ACC112 (cell line): ENCODE data around the gene MAN1B1.

Experiments used
- H2AFZ ChIP-seq: fragments of 200-600 bp; sonication (generic); one replicate; pipeline ENCODE4 v1.6.0; 2017; ENCODE audit warnings: antibody characterized with exemption, low read length; ENCODE audit not compliant: unreplicated experiment
- H3K27ac ChIP-seq: fragments of 200-600 bp; sonication (generic); 2 replicates; pipeline ENCODE4 v1.5.1; 2014; ENCODE audit warnings: low read depth, mild to moderate bottlenecking, antibody characterized with exemption, low read length, moderate library complexity
- H3K27me3 ChIP-seq: fragments of 200-600 bp; sonication (generic); 2 replicates; pipeline ENCODE4 v1.6.1; 2014; ENCODE audit warnings: mild to moderate bottlenecking, antibody characterized with exemption, low read length, moderate library complexity, mixed read lengths; ENCODE audit not compliant: insufficient read depth
- H3K36me3 ChIP-seq: fragments of 200-600 bp; sonication (generic); 2 replicates; pipeline ENCODE4 v1.6.1; 2016; ENCODE audit warnings: mild to moderate bottlenecking, antibody characterized with exemption, low read length, moderate library complexity, mixed read lengths; ENCODE audit not compliant: insufficient read depth
- H3K4me1 ChIP-seq: fragments of 200-600 bp; sonication (generic); one replicate; pipeline ENCODE4 v1.6.1; 2016; ENCODE audit warnings: low read length, mixed read lengths; ENCODE audit not compliant: insufficient read depth, unreplicated experiment, control insufficient read depth
- H3K4me3 ChIP-seq: fragments of 200-600 bp; sonication (generic); 2 replicates; pipeline ENCODE4 v1.5.1; 2014; ENCODE audit warnings: mild to moderate bottlenecking, low read depth, low read length
- H3K79me2 ChIP-seq: fragments of 200-600 bp; sonication (generic); one replicate; pipeline ENCODE4 v1.6.0; 2016; ENCODE audit warnings: low read length; ENCODE audit not compliant: control insufficient read depth, unreplicated experiment, insufficient read depth

The MAN1B1 gene

GRCh38 chr9:137141976-137142936 lies 55.5 kb downstream of the MAN1B1 start:
- Histone ChIP-seq H3K27ac (no peak overlapping the region), H3K79me2 (no peaks in the 10 kb centered on the region), H3K27me3 (peaks cover 53% of the 10 kb centered on the region), H3K36me3 (no peaks in the 10 kb centered on the region), H3K4me3 (no peak overlapping the region), H2AFZ (no peak overlapping the region), H3K4me1 (no peaks in the 10 kb centered on the region)

DNA sequence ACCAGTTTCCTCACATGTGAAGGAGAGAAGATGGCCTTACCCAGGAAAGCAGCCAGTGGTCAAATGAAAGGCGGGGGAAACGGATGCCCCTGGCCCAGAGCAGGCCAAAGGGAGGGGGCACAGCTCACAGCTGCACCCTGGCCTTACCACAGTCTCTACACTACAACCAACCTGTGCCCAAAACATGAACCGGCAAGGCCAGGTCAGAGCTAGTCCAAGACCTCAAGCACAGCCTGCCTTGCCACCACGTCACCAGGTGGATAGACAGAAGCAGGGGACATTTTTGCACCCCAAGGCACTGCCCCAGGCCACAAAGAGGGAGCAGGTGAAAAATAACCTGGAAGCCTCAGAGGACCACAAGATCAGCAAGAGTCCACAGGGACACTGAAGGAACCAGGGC lies 56.7 kb downstream of the MAN1B1 start:
- Histone ChIP-seq H3K27ac (no peak overlapping the region), H3K79me2 (no peaks in the 10 kb centered on the region), H3K27me3 (peaks cover 48% of the 10 kb centered on the region), H3K36me3 (no peaks in the 10 kb centered on the region), H3K4me1 (no peaks in the 10 kb centered on the region), H3K4me3 (no peak overlapping the region), H2AFZ (no peak overlapping the region)

- no peaks in the 10 kb centered on the region for H3K36me3 ChIP-seq
- H2AFZ ChIP-seq = no peak overlapping the region
- no peak overlapping the region for H3K4me3 ChIP-seq
- no peak overlapping the region for H3K27ac ChIP-seq
- H3K27me3 ChIP-seq = peaks cover 24% of the 10 kb centered on the region
- H3K79me2 ChIP-seq = no peaks in the 10 kb centered on the region
- H3K4me1 ChIP-seq = no peaks in the 10 kb centered on the region
Observed at GRCh38 chr9:137145731-137146526, 59.1 kb downstream of the MAN1B1 start.

DNA sequence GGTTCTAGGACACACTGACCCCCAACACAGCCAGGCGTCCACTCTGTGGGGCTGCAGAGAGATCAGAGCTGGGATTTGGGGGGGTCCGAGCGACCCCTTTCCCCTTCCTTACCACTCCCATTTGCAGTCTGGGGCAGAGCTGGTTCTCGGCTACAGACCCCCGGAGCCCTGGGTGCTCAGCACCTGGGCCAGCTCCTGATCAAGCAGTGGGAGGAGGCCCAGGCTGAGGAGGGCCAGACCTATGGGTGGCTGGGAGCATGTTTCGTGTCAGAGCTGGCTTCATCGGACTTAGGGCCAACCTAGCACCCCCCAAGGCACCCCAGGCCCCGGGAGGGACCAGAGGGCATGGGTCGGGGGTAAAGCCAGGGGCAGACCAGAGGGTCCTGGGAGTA lies 59.7 kb downstream of the MAN1B1 start:
- Histone ChIP-seq H3K4me1 (no peaks in the 10 kb centered on the region), H3K4me3 (no peak overlapping the region), H3K27ac (no peak overlapping the region), H2AFZ (no peak overlapping the region), H3K36me3 (no peaks in the 10 kb centered on the region), H3K79me2 (no peaks in the 10 kb centered on the region), H3K27me3 (peaks cover 19% of the 10 kb centered on the region)

DNA sequence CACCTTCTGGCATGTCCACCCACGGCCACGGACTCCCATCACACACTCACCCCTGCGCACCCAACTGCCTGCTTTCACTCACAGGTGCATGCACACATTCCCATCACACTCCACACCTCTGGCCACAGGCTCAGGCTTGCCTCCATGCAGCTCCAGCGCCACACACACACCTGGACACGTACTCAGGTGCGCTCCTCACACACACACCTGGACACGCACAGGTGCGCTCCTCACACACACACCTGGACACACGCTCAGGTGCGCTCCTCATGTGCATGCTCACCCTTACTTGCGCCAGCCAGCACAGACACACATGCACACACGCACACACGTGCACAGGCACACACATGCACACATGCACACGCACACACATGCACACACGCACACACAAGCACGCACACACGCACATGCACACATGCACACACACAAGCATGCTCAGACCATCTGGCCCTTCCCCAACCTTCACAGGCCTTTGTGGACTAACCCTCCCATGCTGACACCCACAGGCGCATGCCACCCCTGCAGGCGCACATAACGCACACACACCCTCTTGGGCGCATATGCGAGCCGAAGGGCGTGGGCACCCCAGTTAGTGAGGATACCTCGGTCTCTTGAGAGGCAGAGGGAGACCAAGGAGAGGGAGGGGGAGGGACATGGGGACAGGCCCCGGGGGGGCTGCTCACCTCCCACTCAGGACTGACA lies 60.5 kb downstream of the MAN1B1 start:
- H3K79me2 ChIP-seq = no peaks in the 10 kb centered on the region
- no peak overlapping the region for H2AFZ ChIP-seq
- no peak overlapping the region for H3K27ac ChIP-seq
- H3K4me3 ChIP-seq = no peak overlapping the region
- no peaks in the 10 kb centered on the region for H3K4me1 ChIP-seq
- peaks cover 13% of the 10 kb centered on the region for H3K27me3 ChIP-seq
- no peaks in the 10 kb centered on the region for H3K36me3 ChIP-seq

GRCh38 chr9:137147793-137148160 lies 61.0 kb downstream of the MAN1B1 start:
- H2AFZ ChIP-seq = no peak overlapping the region
- no peaks in the 10 kb centered on the region for H3K4me1 ChIP-seq
- H3K27ac ChIP-seq = no peak overlapping the region
- H3K27me3 ChIP-seq = peaks cover 8% of the 10 kb centered on the region; the same call in 1 of the 2 replicates
- H3K79me2 ChIP-seq = no peaks in the 10 kb centered on the region
- H3K4me3 ChIP-seq = no peak overlapping the region
- H3K36me3 ChIP-seq = no peaks in the 10 kb centered on the region

DNA sequence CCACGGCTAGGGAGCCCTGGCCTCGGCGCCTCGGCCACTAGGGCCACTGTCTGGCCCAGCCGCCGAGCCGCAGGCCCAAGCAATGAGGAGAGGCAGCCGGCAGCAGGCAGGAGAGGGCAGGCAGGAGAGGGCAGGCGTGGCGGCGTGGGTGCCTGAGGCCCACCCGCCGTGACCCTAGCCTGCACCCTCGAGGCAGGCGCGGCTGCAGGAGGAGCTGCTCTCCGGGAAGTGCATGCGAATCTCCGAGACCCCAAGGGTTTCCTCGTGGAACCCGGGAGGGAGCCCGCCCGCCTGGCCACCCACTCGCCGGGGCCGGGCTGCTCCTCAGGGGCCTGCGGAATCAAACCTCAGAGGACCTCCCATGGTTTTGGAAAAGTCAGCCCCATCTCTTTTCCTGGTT lies 61.5 kb downstream of the MAN1B1 start:
- Histone ChIP-seq H2AFZ (no peak overlapping the region), H3K27ac (no peak overlapping the region), H3K27me3 (peaks cover 4% of the 10 kb centered on the region; the same call in 1 of the 2 replicates), H3K79me2 (no peaks in the 10 kb centered on the region), H3K4me3 (no peak overlapping the region), H3K36me3 (no peaks in the 10 kb centered on the region), H3K4me1 (no peaks in the 10 kb centered on the region)

- Histone ChIP-seq H3K79me2 (no peaks in the 10 kb centered on the region), H3K27me3 (0 out of 2 replicates have a peak, but pooled peaks cover 3% of the 10 kb centered on the region), H3K4me1 (no peaks in the 10 kb centered on the region), H3K4me3 (no peak overlapping the region), H3K36me3 (no peaks in the 10 kb centered on the region), H3K27ac (no peak overlapping the region), H2AFZ (no peak overlapping the region)
Observed at GRCh38 chr9:137148661-137149060, 61.9 kb downstream of the MAN1B1 start.

DNA sequence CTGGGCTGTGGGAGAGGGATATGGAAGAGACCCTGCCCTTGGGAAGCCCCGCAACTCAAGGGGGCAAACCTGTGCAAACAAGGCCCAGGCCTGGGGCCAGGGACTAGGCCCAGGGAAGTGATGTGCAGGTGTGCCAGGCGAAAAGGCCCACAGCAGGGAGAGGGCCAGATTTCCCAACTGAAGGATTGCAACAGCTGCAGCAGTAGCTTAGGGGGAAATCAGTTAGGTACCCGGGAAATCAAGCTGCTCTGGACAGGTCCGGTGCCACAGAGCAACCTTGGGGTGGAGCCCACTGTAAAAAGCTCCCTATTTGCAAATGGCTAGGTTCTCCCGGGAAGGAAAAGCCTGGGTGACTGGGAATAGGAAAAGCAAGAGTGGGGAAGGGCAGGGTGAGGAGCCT lies 62.6 kb downstream of the MAN1B1 start:
- no peak overlapping the region for H2AFZ ChIP-seq
- H3K4me1 ChIP-seq = no peaks in the 10 kb centered on the region
- H3K27ac ChIP-seq = no peak overlapping the region
- H3K36me3 ChIP-seq = no peaks in the 10 kb centered on the region
- H3K79me2 ChIP-seq = no peaks in the 10 kb centered on the region
- H3K27me3 ChIP-seq = 0 out of 2 replicates have a peak, but pooled peaks cover 3% of the 10 kb centered on the region
- H3K4me3 ChIP-seq = no peak overlapping the region

DNA sequence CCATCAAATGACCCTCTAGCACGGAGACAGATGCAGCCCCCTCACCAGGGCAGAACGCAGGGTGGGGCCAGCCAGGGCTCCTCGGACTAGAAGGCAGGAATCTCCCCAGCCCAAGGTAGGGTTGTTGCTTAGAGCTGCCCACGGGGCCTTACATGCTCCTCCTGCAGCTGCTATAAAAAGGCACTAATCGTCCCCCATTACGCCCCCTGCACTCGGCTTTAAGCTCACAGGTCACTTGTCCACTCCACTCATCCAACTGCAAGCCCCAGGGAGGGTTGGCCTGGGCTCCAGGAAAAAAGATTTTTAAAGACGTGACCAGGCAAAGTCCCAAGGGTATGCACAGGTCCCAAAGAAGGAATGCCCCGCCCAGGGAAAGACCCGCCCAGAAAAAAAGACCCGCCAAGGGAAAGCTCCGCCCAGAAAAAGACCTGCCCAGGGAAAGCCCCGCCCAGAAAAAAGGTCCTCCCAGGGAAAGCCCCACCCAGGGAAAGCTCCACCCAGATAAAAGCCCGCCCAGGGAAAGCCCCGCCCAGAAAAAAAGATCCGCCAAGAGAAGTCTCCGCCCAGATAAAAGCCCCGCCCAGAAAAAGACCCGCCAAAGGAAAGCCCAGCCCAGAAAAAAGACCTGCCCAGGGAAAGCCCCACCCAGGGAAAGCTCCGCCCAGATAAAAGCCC lies 63.3 kb downstream of the MAN1B1 start:
- Histone ChIP-seq H3K36me3 (no peaks in the 10 kb centered on the region), H3K27me3 (0 out of 2 replicates have a peak, but pooled peaks cover 3% of the 10 kb centered on the region), H3K4me1 (no peaks in the 10 kb centered on the region), H3K27ac (no peak overlapping the region), H3K79me2 (no peaks in the 10 kb centered on the region), H3K4me3 (no peak overlapping the region), H2AFZ (no peak overlapping the region)
